Progenitor cell of endocrine pancreas (in vitro differentiated cells): ENCODE measurements around the gene USP2. TPM values are rescaled to one million over a fixed set of nuclear protein-coding genes. Genes with fewer than 3 reads are reported as not detected.
A peak's percentile ranks its signal among the peaks of the same experiment; 100 is the strongest.

Source experiments
- DNase-seq: peaks from one replicate; pipeline ENCODE4 v3.0.0; 2021; ENCODE audit warnings: low spot score; ENCODE audit not compliant: unreplicated experiment
- H3K27ac Mint-ChIP-seq: 2 replicates; pipeline ENCODE4 v1.8.0; 2021; ENCODE audit warnings: mild to moderate bottlenecking, moderate library complexity, mixed read lengths
- H3K27me3 Mint-ChIP-seq: 2 replicates; pipeline ENCODE4 v1.8.0; 2021; ENCODE audit warnings: mixed read lengths
- H3K36me3 Mint-ChIP-seq: 2 replicates; pipeline ENCODE4 v1.8.0; 2022; ENCODE audit warnings: mixed read lengths; ENCODE audit not compliant: insufficient read depth
- H3K4me1 Mint-ChIP-seq: 2 replicates; pipeline ENCODE4 v1.8.0; 2021; ENCODE audit warnings: low read depth, mixed read lengths
- H3K4me3 Mint-ChIP-seq: 2 replicates; pipeline ENCODE4 v1.8.0; 2021; ENCODE audit warnings: low read depth, mild to moderate bottlenecking, moderate library complexity, mixed read lengths
- H3K9me3 Mint-ChIP-seq: 2 replicates; pipeline ENCODE4 v1.8.0; 2021; ENCODE audit warnings: low read depth, mixed read lengths
- total RNA-seq: library from RNA; stranded (reverse); gene quantifications from 2 replicates; pipeline ENCODE4 v1.2.1, GENCODE V29; 2021
- TF ChIP-seq, protein P1 (sequence below): fragments of 200-600 bp; sonication (generic); IDR thresholded peaks from one replicate; pipeline ENCODE4 v1.5.0; 2021; ENCODE audit warnings: antibody characterized with exemption, mild to moderate bottlenecking; ENCODE audit not compliant: unreplicated experiment

The USP2 gene
- total RNA-seq, 1 donor from 2014 or later: 5.1 TPM

- Mint-ChIP-seq H3K36me3 (peaks cover 3% of the 10 kb centered on the region), H3K27me3 (peaks cover 3% of the 10 kb centered on the region), H3K4me1 (peaks cover 7% of the 10 kb centered on the region), H3K9me3 (no peaks in the 10 kb centered on the region), H3K4me3 (no peak overlapping the region), H3K27ac (peak overlapping the region; percentile 53)
- DNase-seq: no peak
- TF ChIP-seq, protein P1, sequence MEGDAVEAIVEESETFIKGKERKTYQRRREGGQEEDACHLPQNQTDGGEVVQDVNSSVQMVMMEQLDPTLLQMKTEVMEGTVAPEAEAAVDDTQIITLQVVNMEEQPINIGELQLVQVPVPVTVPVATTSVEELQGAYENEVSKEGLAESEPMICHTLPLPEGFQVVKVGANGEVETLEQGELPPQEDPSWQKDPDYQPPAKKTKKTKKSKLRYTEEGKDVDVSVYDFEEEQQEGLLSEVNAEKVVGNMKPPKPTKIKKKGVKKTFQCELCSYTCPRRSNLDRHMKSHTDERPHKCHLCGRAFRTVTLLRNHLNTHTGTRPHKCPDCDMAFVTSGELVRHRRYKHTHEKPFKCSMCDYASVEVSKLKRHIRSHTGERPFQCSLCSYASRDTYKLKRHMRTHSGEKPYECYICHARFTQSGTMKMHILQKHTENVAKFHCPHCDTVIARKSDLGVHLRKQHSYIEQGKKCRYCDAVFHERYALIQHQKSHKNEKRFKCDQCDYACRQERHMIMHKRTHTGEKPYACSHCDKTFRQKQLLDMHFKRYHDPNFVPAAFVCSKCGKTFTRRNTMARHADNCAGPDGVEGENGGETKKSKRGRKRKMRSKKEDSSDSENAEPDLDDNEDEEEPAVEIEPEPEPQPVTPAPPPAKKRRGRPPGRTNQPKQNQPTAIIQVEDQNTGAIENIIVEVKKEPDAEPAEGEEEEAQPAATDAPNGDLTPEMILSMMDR: no peak
Measured at GRCh38 chr11:119332111-119332765, 49.3 kb downstream of the USP2 start.

DNA sequence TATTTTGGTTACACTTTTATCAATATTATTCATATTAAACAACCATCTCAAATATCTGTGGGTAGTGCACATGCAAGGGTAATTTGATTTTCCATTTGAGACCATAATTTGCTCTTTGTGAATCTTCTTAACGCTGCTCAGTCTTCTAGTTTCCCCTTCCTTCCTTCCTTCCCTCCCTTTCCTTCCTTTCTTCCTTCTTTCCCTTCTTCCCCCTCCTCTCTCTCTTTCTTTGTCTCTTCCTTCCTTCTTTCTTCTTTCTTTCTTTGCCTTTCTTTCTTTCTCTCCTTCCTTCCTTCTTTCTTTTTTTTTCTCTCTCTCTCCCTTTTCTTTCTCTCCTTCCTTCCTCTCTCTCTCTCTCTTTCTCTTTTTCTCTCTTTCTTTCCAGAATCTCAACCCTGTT lies 51.3 kb downstream of the USP2 start:
- peaks cover 3% of the 10 kb centered on the region for H3K27me3 Mint-ChIP-seq
- no peak overlapping the region for H3K27ac Mint-ChIP-seq
- DNase-seq: no peak
- no peak overlapping the region for H3K4me3 Mint-ChIP-seq
- H3K4me1 Mint-ChIP-seq: peaks cover 4% of the 10 kb centered on the region
- no peaks in the 10 kb centered on the region for H3K9me3 Mint-ChIP-seq
- no peaks in the 10 kb centered on the region for H3K36me3 Mint-ChIP-seq
- TF ChIP-seq, protein P1: no peak

- TF ChIP-seq, protein P1: no peak
- no peak for DNase-seq
- H3K36me3 Mint-ChIP-seq: no peaks in the 10 kb centered on the region
- H3K4me1 Mint-ChIP-seq: no peaks in the 10 kb centered on the region
- H3K9me3 Mint-ChIP-seq: no peaks in the 10 kb centered on the region
- H3K4me3 Mint-ChIP-seq: no peak overlapping the region
- peaks cover 3% of the 10 kb centered on the region for H3K27me3 Mint-ChIP-seq
- H3K27ac Mint-ChIP-seq: no peak overlapping the region
Measured at GRCh38 chr11:119329320-119329719, 52.2 kb downstream of the USP2 start.

DNA sequence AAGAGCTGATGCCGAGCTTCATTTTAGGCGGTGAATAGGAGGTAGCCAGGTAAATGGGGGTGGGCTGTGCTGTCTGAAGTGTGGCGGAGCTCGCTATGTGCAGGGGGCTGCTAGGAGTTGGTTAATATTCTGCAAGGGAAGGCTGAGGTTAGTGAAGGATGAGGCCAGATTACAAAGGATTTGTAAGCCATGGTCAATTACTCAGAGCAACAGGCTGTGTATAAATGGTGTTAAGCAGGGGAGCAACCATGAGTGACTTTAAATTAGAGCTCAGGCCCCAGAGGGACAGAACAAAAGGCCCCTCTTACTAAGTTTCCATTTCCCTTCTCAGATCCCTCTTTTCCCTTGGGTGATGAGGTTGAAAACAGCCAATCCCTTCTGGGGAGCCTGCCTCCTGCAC lies 57.3 kb downstream of the USP2 start:
- Mint-ChIP-seq H3K4me1 (peaks cover 7% of the 10 kb centered on the region), H3K36me3 (no peaks in the 10 kb centered on the region), H3K27ac (no peak overlapping the region), H3K27me3 (peaks cover 21% of the 10 kb centered on the region), H3K4me3 (no peak overlapping the region), H3K9me3 (no peaks in the 10 kb centered on the region)
- no peak for DNase-seq
- TF ChIP-seq, protein P1: no peak

- Mint-ChIP-seq H3K9me3 (no peaks in the 10 kb centered on the region), H3K27me3 (peaks cover 27% of the 10 kb centered on the region), H3K4me3 (no peak overlapping the region), H3K27ac (no peak overlapping the region), H3K4me1 (peaks cover 11% of the 10 kb centered on the region), H3K36me3 (no peaks in the 10 kb centered on the region)
- DNase-seq: peak; percentile 60
- TF ChIP-seq, protein P1: peak; percentile 79
Measured at GRCh38 chr11:119323532-119324033, 57.9 kb downstream of the USP2 start.
